HCT116 (cell line): ENCODE data around the gene MAPK8IP1. TPM values are rescaled to one million over a fixed set of nuclear protein-coding genes. Genes with fewer than 3 reads are reported as not detected.

ENCODE experiments used
- ATAC-seq: fragments of 200-7000 bp; cut with Tn5 transposase; 2 replicates; pipeline ENCODE4 v1.9.1; 2020; ENCODE audit warnings: mild to moderate bottlenecking, moderate library complexity
- BruUV-seq: library from RNA; stranded (reverse); fragments of 400-500 nt; replicated peaks from 2 replicates; lab custom pipeline; 2021; lab: Mats Ljungman, UMichigan
- CTCF ChIA-PET: fragments of 300-600 bp; sonication (Branson Sonifier 250); formaldehyde crosslinking; loops from one replicate; lab custom pipeline; 2021; ENCODE audit warnings: antibody characterized with exemption; lab: Charles Lee
- POLR2A ChIA-PET: fragments of 300-600, 350-600 bp; sonication (Branson Sonifier 250); formaldehyde crosslinking; loops from one replicate; lab custom pipeline; 2021; ENCODE audit warnings: antibody characterized with exemption; lab: Charles Lee
- RAD21 ChIA-PET, 2 experiments: fragments of 300-600 bp; sonication (Branson Sonifier 250); formaldehyde crosslinking; loops; one replicate each; lab custom pipeline; 2023; ENCODE audit warnings: low total read pairs in 2 of 2; ENCODE audit not compliant: uncharacterized antibody in 2 of 2, unreplicated experiment in 2 of 2, low non-redundant PET in 1 of 2; lab: Charles Lee
- DNase-seq: peaks from one replicate; pipeline ENCODE4 v3.0.0-alpha.2; 2010; ENCODE audit warnings: low read depth, low spot score
- H2AFZ ChIP-seq: fragments of 200-600 bp; shearing (Covaris generic), sonication (generic); 2 replicates; pipeline ENCODE4 v1.6.1; 2017; ENCODE audit warnings: low read depth, mixed run types, mixed read lengths, antibody characterized with exemption, low read length; ENCODE audit not compliant: poor library complexity, severe bottlenecking
- H3K27ac ChIP-seq: 2 replicates; pipeline ENCODE4 v1.5.1; 2012; ENCODE audit warnings: low read depth, low read length
- H3K27me3 ChIP-seq: fragments of 200-600 bp; sonication (generic); 2 replicates; pipeline ENCODE4 v1.6.1; 2016; ENCODE audit warnings: mixed run types, low read length, mixed read lengths; ENCODE audit not compliant: insufficient read depth
- H3K36me3 ChIP-seq, 2 experiments: fragments of 200-500 bp in 1 of 2; fragments of 200-600 bp in 1 of 2; sonication (Bioruptor generic) in 1 of 2; sonication (generic) in 1 of 2; 2 replicates each; pipeline versions ENCODE4 v1.5.1 to v1.6.1; 2014 to 2016; ENCODE audit warnings: low read length in 2 of 2, inconsistent platforms in 1 of 2, mixed read lengths in 1 of 2, mixed run types in 1 of 2; ENCODE audit not compliant: insufficient read depth in 2 of 2, control insufficient read depth in 1 of 2
- H3K4me1 ChIP-seq, 2 experiments: fragments of 200-600 bp in 1 of 2; sonication (generic) in 1 of 2; 2 replicates each; pipeline versions ENCODE4 v1.5.1 to v1.6.1; 2012 to 2017; ENCODE audit warnings: low read length in 2 of 2, inconsistent platforms in 1 of 2, mild to moderate bottlenecking in 1 of 2, mixed read lengths in 1 of 2, mixed run types in 1 of 2, moderate library complexity in 1 of 2; ENCODE audit not compliant: insufficient read depth in 2 of 2, control insufficient read depth in 1 of 2
- H3K4me2 ChIP-seq: fragments of 200-600 bp; sonication (generic); 2 replicates; pipeline ENCODE4 v1.6.1; 2017; ENCODE audit warnings: mixed run types, low read length, mixed read lengths
- H3K4me3 ChIP-seq, 2 experiments: fragments of 200-600 bp in 1 of 2; sonication (generic) in 1 of 2; replicated peaks in 1 of 2; 2 replicates each; pipeline ENCODE4 v1.5.1; 2011 to 2016; ENCODE audit warnings: low read length in 2 of 2, control low read depth in 1 of 2, low read depth in 1 of 2, mild to moderate bottlenecking in 1 of 2, mixed read lengths in 1 of 2, mixed run types in 1 of 2
- H3K79me2 ChIP-seq: fragments of 200-600 bp; sonication (generic); 2 replicates; pipeline ENCODE4 v1.6.1; 2017; ENCODE audit warnings: mild to moderate bottlenecking, mixed run types, low read length, moderate library complexity, mixed read lengths; ENCODE audit not compliant: insufficient read depth
- H3K9ac ChIP-seq: fragments of 200-600 bp; sonication (generic); 2 replicates; pipeline ENCODE4 v1.6.1; 2016; ENCODE audit warnings: low read length, mixed read lengths
- H3K9me2 ChIP-seq: fragments of 200-600 bp; sonication (generic), shearing (Covaris generic); 2 replicates; pipeline ENCODE4 v1.6.1; 2017; ENCODE audit warnings: mixed run types, mild to moderate bottlenecking, moderate library complexity; ENCODE audit not compliant: insufficient read depth
- H3K9me3 ChIP-seq, 2 experiments: fragments of 200-500 bp in 1 of 2; fragments of 200-600 bp in 1 of 2; sonication (Bioruptor generic) in 1 of 2; sonication (generic) in 1 of 2; 2 replicates each; pipeline ENCODE4 v1.6.1; 2014 to 2017; ENCODE audit warnings: low read length in 2 of 2, mixed read lengths in 2 of 2, inconsistent platforms in 1 of 2, low read depth in 1 of 2, mild to moderate bottlenecking in 1 of 2, mixed run types in 1 of 2, moderate library complexity in 1 of 2; ENCODE audit not compliant: control insufficient read depth in 1 of 2, insufficient read depth in 1 of 2
- H4K20me1 ChIP-seq: fragments of 200-600 bp; sonication (generic), shearing (Covaris generic); 2 replicates; pipeline ENCODE4 v1.6.1; 2017; ENCODE audit warnings: mixed run types, mild to moderate bottlenecking, moderate library complexity; ENCODE audit not compliant: insufficient read depth
- CEBPB ChIP-seq: IDR thresholded peaks from 2 replicates; pipeline ENCODE4 v1.6.1; 2012; ENCODE audit warnings: low read depth
- EGR1 ChIP-seq: IDR thresholded peaks from 2 replicates; pipeline ENCODE4 v1.6.1; 2012; ENCODE audit warnings: low read depth
- ELF1 ChIP-seq: IDR thresholded peaks from 2 replicates; pipeline ENCODE4 v1.6.1; 2012; ENCODE audit warnings: low read depth, borderline replicate concordance
- EZH2 ChIP-seq: fragments of 200-600 bp; sonication (generic); IDR thresholded peaks from 2 replicates; pipeline ENCODE4 v1.6.1; 2017; ENCODE audit warnings: antibody characterized with exemption, mixed run types
- FOSL1 ChIP-seq: IDR thresholded peaks from 2 replicates; pipeline ENCODE4 v1.6.1; 2012; ENCODE audit warnings: low read depth
- JUND ChIP-seq: IDR thresholded peaks from 2 replicates; pipeline ENCODE4 v1.6.1; 2012
- POLR2A ChIP-seq: IDR thresholded peaks from 2 replicates; pipeline ENCODE4 v1.7.0; 2011; ENCODE audit warnings: borderline replicate concordance; ENCODE audit not compliant: insufficient read depth, insufficient read length; ENCODE audit errors: extremely low read depth
- RAD21 ChIP-seq: IDR thresholded peaks from 2 replicates; pipeline ENCODE4 v1.6.1; 2012; ENCODE audit warnings: low read depth, mild to moderate bottlenecking
- SIN3A ChIP-seq: IDR thresholded peaks from 2 replicates; pipeline ENCODE4 v1.6.1; 2012; ENCODE audit warnings: low read depth
- SRF ChIP-seq: IDR thresholded peaks from 2 replicates; pipeline ENCODE4 v1.6.1; 2012; ENCODE audit warnings: low read depth
- YY1 ChIP-seq: IDR thresholded peaks from 2 replicates; pipeline ENCODE4 v1.6.1; 2011; ENCODE audit warnings: low read length, low read depth, moderate library complexity, mild to moderate bottlenecking; ENCODE audit not compliant: insufficient replicate concordance; ENCODE audit errors: extremely low read depth
- intact Hi-C: fragments of 100-400 bp; cut with micrococcal nuclease; formaldehyde crosslinking; loops from 2 replicates; pipeline ENCODE4 v1.10.0; 2022
- total RNA-seq: library from RNA; stranded (reverse); gene quantifications from one replicate; pipeline ENCODE4 v1.2.1, GENCODE V29; 2021; ENCODE audit not compliant: unreplicated experiment
- TF ChIP-seq, protein P1 (sequence below): IDR thresholded peaks from 2 replicates; pipeline ENCODE4 v1.6.1; 2012
- TF ChIP-seq, protein P2 (sequence below), 3 experiments: fragments of 200-600 bp in 1 of 3; sonication (generic) in 1 of 3; IDR thresholded peaks in 2 of 3; conservative IDR thresholded peaks in 1 of 3; 2 replicates each; pipeline ENCODE4 v1.5.1; 2012 to 2017; ENCODE audit warnings: low read depth in 2 of 3, low read length in 2 of 3, antibody characterized with exemption in 1 of 3, borderline replicate concordance in 1 of 3, control low read depth in 1 of 3, mild to moderate bottlenecking in 1 of 3, mixed read lengths in 1 of 3, mixed run types in 1 of 3, moderate library complexity in 1 of 3; ENCODE audit not compliant: insufficient read depth in 1 of 3
- TF ChIP-seq, protein P3 (sequence below): IDR thresholded peaks from 2 replicates; pipeline ENCODE4 v1.6.1; 2012
- TF ChIP-seq, protein P4 (sequence below): IDR thresholded peaks from 2 replicates; pipeline ENCODE4 v1.6.1; 2011; ENCODE audit warnings: mild to moderate bottlenecking, low read length, moderate library complexity; ENCODE audit not compliant: insufficient replicate concordance; ENCODE audit errors: extremely low read depth

Gene MAPK8IP1
- total RNA-seq, 1 experiment from 2014 or later, result 10.1 TPM

GRCh38 chr11:45870706-45871105, 14.7 kb upstream of the MAPK8IP1 start:
- Histone ChIP-seq H3K4me1 (peaks cover 0 to 4% of the 10 kb centered on the region in 2 experiments; a peak in 1 of 4 replicates), H3K9me2 (no peaks in the 10 kb centered on the region), H3K27ac (no peak overlapping the region), H3K4me2 (no peak overlapping the region), H3K36me3 (peaks cover 9 to 20% of the 10 kb centered on the region in 2 experiments; a peak in 2 of 4 replicates), H3K9ac (no peak overlapping the region)
- BruUV-seq, result no TSS peak
- ChIA-PET RAD21 (no interaction called here), CTCF (no interaction called here), POLR2A (no interaction called here)
- DNase-seq, result no peak
- no peak for TF ChIP-seq FOSL1
- no peak for TF ChIP-seq JUND
- TF ChIP-seq, protein P1, sequence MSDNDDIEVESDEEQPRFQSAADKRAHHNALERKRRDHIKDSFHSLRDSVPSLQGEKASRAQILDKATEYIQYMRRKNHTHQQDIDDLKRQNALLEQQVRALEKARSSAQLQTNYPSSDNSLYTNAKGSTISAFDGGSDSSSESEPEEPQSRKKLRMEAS, result no peak
- no peak for TF ChIP-seq POLR2A
- no peak for TF ChIP-seq SIN3A
- no peak for TF ChIP-seq YY1
- no peak for TF ChIP-seq EGR1
- no peak for TF ChIP-seq RAD21
- TF ChIP-seq SRF, result no peak
- TF ChIP-seq, all 23 proteins: peak for 0
- no peak for ATAC-seq
- no peak overlapping the region for H3K4me3 ChIP-seq
- H2AFZ ChIP-seq, result no peak overlapping the region
- no peaks in the 10 kb centered on the region for H3K27me3 ChIP-seq
- intact Hi-C loops, result no loop called here
- H3K9me3 ChIP-seq, result no peaks in the 10 kb centered on the region
- H3K79me2 ChIP-seq, result no peaks in the 10 kb centered on the region
- no peaks in the 10 kb centered on the region for H4K20me1 ChIP-seq

GRCh38 chr11:45871638-45872037, 13.8 kb upstream of the MAPK8IP1 start:
- H3K27ac ChIP-seq, result no peak overlapping the region
- ATAC-seq (no peak), DNase-seq (no peak)
- H2AFZ ChIP-seq, result no peak overlapping the region
- POLR2A ChIA-PET, result no interaction called here
- H3K4me1 ChIP-seq, result peaks cover 0 to 4% of the 10 kb centered on the region in 2 experiments; a peak in 1 of 4 replicates
- H3K9me3 ChIP-seq, result no peaks in the 10 kb centered on the region
- TF ChIP-seq EGR1, result no peak
- no peak for TF ChIP-seq ELF1
- TF ChIP-seq CEBPB, result no peak
- no peak for TF ChIP-seq EZH2
- TF ChIP-seq, protein P2, sequence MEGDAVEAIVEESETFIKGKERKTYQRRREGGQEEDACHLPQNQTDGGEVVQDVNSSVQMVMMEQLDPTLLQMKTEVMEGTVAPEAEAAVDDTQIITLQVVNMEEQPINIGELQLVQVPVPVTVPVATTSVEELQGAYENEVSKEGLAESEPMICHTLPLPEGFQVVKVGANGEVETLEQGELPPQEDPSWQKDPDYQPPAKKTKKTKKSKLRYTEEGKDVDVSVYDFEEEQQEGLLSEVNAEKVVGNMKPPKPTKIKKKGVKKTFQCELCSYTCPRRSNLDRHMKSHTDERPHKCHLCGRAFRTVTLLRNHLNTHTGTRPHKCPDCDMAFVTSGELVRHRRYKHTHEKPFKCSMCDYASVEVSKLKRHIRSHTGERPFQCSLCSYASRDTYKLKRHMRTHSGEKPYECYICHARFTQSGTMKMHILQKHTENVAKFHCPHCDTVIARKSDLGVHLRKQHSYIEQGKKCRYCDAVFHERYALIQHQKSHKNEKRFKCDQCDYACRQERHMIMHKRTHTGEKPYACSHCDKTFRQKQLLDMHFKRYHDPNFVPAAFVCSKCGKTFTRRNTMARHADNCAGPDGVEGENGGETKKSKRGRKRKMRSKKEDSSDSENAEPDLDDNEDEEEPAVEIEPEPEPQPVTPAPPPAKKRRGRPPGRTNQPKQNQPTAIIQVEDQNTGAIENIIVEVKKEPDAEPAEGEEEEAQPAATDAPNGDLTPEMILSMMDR (IDR thresholded peaks at IDR 0.05 in 2 of 3, conservative IDR thresholded peaks at IDR 0.05 in 1 of 3; ENCODE audit: borderline replicate concordance in 1 of 3, insufficient read depth in 1 of 3, low read depth in 2 of 3, low read length in 2 of 3), result no peak
- TF ChIP-seq, protein P3, sequence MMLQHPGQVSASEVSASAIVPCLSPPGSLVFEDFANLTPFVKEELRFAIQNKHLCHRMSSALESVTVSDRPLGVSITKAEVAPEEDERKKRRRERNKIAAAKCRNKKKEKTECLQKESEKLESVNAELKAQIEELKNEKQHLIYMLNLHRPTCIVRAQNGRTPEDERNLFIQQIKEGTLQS, result no peak
- TF ChIP-seq YY1, result no peak
- no peak for TF ChIP-seq SIN3A
- TF ChIP-seq, protein P4, sequence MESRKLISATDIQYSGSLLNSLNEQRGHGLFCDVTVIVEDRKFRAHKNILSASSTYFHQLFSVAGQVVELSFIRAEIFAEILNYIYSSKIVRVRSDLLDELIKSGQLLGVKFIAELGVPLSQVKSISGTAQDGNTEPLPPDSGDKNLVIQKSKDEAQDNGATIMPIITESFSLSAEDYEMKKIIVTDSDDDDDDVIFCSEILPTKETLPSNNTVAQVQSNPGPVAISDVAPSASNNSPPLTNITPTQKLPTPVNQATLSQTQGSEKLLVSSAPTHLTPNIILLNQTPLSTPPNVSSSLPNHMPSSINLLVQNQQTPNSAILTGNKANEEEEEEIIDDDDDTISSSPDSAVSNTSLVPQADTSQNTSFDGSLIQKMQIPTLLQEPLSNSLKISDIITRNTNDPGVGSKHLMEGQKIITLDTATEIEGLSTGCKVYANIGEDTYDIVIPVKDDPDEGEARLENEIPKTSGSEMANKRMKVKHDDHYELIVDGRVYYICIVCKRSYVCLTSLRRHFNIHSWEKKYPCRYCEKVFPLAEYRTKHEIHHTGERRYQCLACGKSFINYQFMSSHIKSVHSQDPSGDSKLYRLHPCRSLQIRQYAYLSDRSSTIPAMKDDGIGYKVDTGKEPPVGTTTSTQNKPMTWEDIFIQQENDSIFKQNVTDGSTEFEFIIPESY, result no peak
- TF ChIP-seq JUND, result no peak
- TF ChIP-seq FOSL1, result no peak
- H3K4me3 ChIP-seq, result no peak overlapping the region
- RAD21 ChIA-PET, result no interaction called here
- H3K9ac ChIP-seq, result no peak overlapping the region
- H4K20me1 ChIP-seq, result no peaks in the 10 kb centered on the region
- BruUV-seq, result no TSS peak
- H3K36me3 ChIP-seq, result peaks cover 9 to 23% of the 10 kb centered on the region in 2 experiments; a peak in 2 of 4 replicates
- no peak overlapping the region for H3K4me2 ChIP-seq
- H3K79me2 ChIP-seq, result no peaks in the 10 kb centered on the region
- no peaks in the 10 kb centered on the region for H3K27me3 ChIP-seq
- CTCF ChIA-PET, result interaction anchor here (0.8 to 2.1 kb wide), 6 partner anchors 21 to 372 kb away, joined by 3 to 6 read pairs (median 4); no protein-coding TSS in a partner anchor
- H3K9me2 ChIP-seq, result no peaks in the 10 kb centered on the region
- intact Hi-C loops, result loop anchor here (1.0 to 2.0 kb wide), 2 partner anchors 135 to 443 kb away; no protein-coding TSS in a partner anchor
